ENCODE results near the gene BLZF1.

DNA sequence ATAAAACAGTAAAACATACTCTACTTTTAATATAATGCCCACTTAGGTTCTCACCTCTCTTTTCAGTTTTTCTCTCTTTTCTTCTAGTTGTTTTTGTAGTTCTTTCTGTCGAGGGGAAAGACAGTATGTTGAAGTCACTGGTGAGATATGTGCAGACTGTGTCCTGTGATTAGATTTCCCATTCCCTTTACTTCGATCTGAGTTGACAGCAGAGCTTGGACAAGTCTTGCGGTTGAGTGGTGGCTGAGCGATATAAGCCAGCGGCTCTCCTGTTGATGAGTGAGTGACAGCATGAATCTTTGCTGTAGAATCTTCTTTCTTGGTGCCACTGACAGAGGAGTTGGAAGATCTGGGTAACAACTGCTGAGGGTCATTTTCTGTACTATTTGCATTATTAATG lies 53.3 kb downstream of the BLZF1 start:
- TF ChIP-seq CTCF (IDR thresholded peaks at IDR 0.05; ENCODE audit: low read depth, low read length) (no peak), EZH2phosphoT487 (IDR thresholded peaks at IDR 0.05; ENCODE audit: low read depth) (no peak)

Data from OCI-LY3 (cell line).